IMR-90 (cell line): Measurements from ENCODE around the gene SOX2. TPM values are rescaled to one million over a fixed set of nuclear protein-coding genes. Genes with fewer than 3 reads are reported as not detected.

Experiments
- ATAC-seq: fragments of 200-7000 bp; cut with Tn5 transposase; 2 replicates; pipeline ENCODE4 v1.9.1; 2020; ENCODE audit warnings: low read depth, mild to moderate bottlenecking, moderate library complexity
- BruUV-seq: library from RNA; stranded (reverse); fragments of 400-500 nt; replicated peaks from 2 replicates; lab custom pipeline; 2021; lab: Mats Ljungman, UMichigan
- CTCF ChIA-PET: fragments of 300-600 bp; formaldehyde crosslinking; extraction: SDS; loops from one replicate; lab custom pipeline; 2021; ENCODE audit warnings: antibody characterized with exemption; lab: Yijun Ruan, JAX
- POLR2A ChIA-PET: fragments of 300-600 bp; sonication (Branson Sonifier 250); formaldehyde crosslinking; loops from one replicate; lab custom pipeline; 2022; ENCODE audit warnings: antibody characterized with exemption; ENCODE audit not compliant: unreplicated experiment; lab: Charles Lee
- DNase-seq: peaks from one replicate; pipeline ENCODE4 v3.0.0; 2013
- H2AFZ ChIP-seq: replicated peaks from 2 replicates; pipeline ENCODE3; 2013; ENCODE audit warnings: low read length, mild to moderate bottlenecking; ENCODE audit not compliant: poor library complexity
- H2AK5ac ChIP-seq: 2 replicates; pipeline ENCODE4 v1.6.1; 2013; ENCODE audit warnings: low read depth, low read length, inconsistent platforms
- H2AK9ac ChIP-seq: replicated peaks from 2 replicates; pipeline ENCODE3; 2013; ENCODE audit warnings: mild to moderate bottlenecking, low read depth, low read length, moderate library complexity; ENCODE audit not compliant: poor library complexity
- H2BK120ac ChIP-seq: 2 replicates; pipeline ENCODE4 v1.6.1; 2013; ENCODE audit warnings: low read depth, low read length, inconsistent platforms
- H2BK15ac ChIP-seq: 3 replicates; pipeline ENCODE4 v1.6.1; 2013; ENCODE audit warnings: low read depth, low read length, inconsistent platforms
- H2BK20ac ChIP-seq: 2 replicates; pipeline ENCODE4 v1.6.1; 2013; ENCODE audit warnings: low read depth, mild to moderate bottlenecking, inconsistent platforms, low read length, moderate library complexity
- H2BK5ac ChIP-seq: 2 replicates; pipeline ENCODE4 v1.6.1; 2013; ENCODE audit warnings: mild to moderate bottlenecking, low read depth, low read length, inconsistent platforms; ENCODE audit not compliant: poor library complexity, severe bottlenecking
- H3K14ac ChIP-seq: replicated peaks from 2 replicates; pipeline ENCODE4 v1.6.1; 2013; ENCODE audit warnings: low read depth, low read length, inconsistent platforms
- H3K18ac ChIP-seq: 2 replicates; pipeline ENCODE4 v1.6.1; 2013; ENCODE audit warnings: low read depth, low read length, control low read depth
- H3K23ac ChIP-seq: 2 replicates; pipeline ENCODE4 v1.6.1; 2013; ENCODE audit warnings: low read depth, low read length, inconsistent platforms
- H3K27ac ChIP-seq: 2 replicates; pipeline ENCODE4 v1.5.1; 2013; ENCODE audit warnings: mild to moderate bottlenecking, control low read depth, low read length; ENCODE audit not compliant: insufficient read depth
- H3K27me3 ChIP-seq: 2 replicates; pipeline ENCODE4 v1.6.1; 2013; ENCODE audit warnings: low read length; ENCODE audit not compliant: control insufficient read depth, insufficient read depth
- H3K36me3 ChIP-seq: 2 replicates; pipeline ENCODE4 v1.6.1; 2013; ENCODE audit warnings: low read length, mixed read lengths; ENCODE audit not compliant: control insufficient read depth, insufficient read depth
- H3K4ac ChIP-seq: 2 replicates; pipeline ENCODE4 v1.6.1; 2013; ENCODE audit warnings: low read depth, low read length, inconsistent platforms
- H3K4me1 ChIP-seq: 2 replicates; pipeline ENCODE4 v1.6.1; 2013; ENCODE audit warnings: low read length, mixed read lengths; ENCODE audit not compliant: control insufficient read depth, insufficient read depth
- H3K4me2 ChIP-seq: 2 replicates; pipeline ENCODE4 v1.6.1; 2013; ENCODE audit warnings: low read depth, mild to moderate bottlenecking, control low read depth, low read length, moderate library complexity
- H3K4me3 ChIP-seq: 2 replicates; pipeline ENCODE4 v1.5.1; 2013; ENCODE audit warnings: low read depth, mild to moderate bottlenecking, control low read depth, low read length, moderate library complexity; ENCODE audit not compliant: insufficient read depth
- H3K56ac ChIP-seq: 2 replicates; pipeline ENCODE4 v1.6.1; 2013; ENCODE audit warnings: low read length, inconsistent platforms; ENCODE audit not compliant: insufficient read depth; ENCODE audit errors: extremely low read depth
- H3K79me1 ChIP-seq, 2 experiments: 2 replicates each; pipeline ENCODE4 v1.6.1; 2013; ENCODE audit warnings: low read length in 2 of 2, inconsistent platforms in 1 of 2, low read depth in 1 of 2
- H3K9ac ChIP-seq: 2 replicates; pipeline ENCODE4 v1.6.1; 2013; ENCODE audit warnings: low read depth, low read length, control low read depth
- H3K9me1 ChIP-seq: 2 replicates; pipeline ENCODE4 v1.6.1; 2013; ENCODE audit warnings: low read length, inconsistent platforms; ENCODE audit not compliant: insufficient read depth
- H3K9me3 ChIP-seq: 2 replicates; pipeline ENCODE4 v1.6.1; 2013; ENCODE audit warnings: low read length; ENCODE audit not compliant: control insufficient read depth, insufficient read depth
- H4K20me1 ChIP-seq: 2 replicates; pipeline ENCODE4 v1.6.1; 2013; ENCODE audit warnings: low read length, inconsistent platforms; ENCODE audit not compliant: insufficient read depth
- H4K5ac ChIP-seq: 2 replicates; pipeline ENCODE4 v1.6.1; 2013; ENCODE audit warnings: mild to moderate bottlenecking, low read depth, low read length, control low read depth
- H4K8ac ChIP-seq, 2 experiments: 2 replicates each; pipeline ENCODE4 v1.6.1; 2013; ENCODE audit warnings: low read depth in 2 of 2, low read length in 2 of 2, control low read depth in 1 of 2, inconsistent platforms in 1 of 2
- H4K91ac ChIP-seq: 2 replicates; pipeline ENCODE4 v1.6.1; 2013; ENCODE audit warnings: low read depth, low read length, inconsistent platforms; ENCODE audit not compliant: insufficient read depth
- BHLHE40 ChIP-seq: fragments of 150-350 bp; IDR thresholded peaks from 2 replicates; pipeline ENCODE4 v1.6.1; 2016; ENCODE audit warnings: mild to moderate bottlenecking, low read depth, low read length
- CEBPB ChIP-seq: IDR thresholded peaks from 2 replicates; pipeline ENCODE4 v1.6.1; 2012; ENCODE audit warnings: low read depth, low read length, improper control_type of control experiment
- CHD1 ChIP-seq: IDR thresholded peaks from 2 replicates; pipeline ENCODE4 v1.6.1; 2012; ENCODE audit warnings: low read depth, low read length, improper control_type of control experiment
- FOS ChIP-seq: fragments of 150-350 bp; IDR thresholded peaks from 2 replicates; pipeline ENCODE4 v1.6.1; 2016; ENCODE audit warnings: low read depth, low read length
- RAD21 ChIP-seq: IDR thresholded peaks from 2 replicates; pipeline ENCODE4 v1.6.1; 2012; ENCODE audit warnings: low read length, improper control_type of control experiment
- USF2 ChIP-seq: fragments of 150-350 bp; IDR thresholded peaks from 2 replicates; pipeline ENCODE4 v1.6.1; 2017; ENCODE audit warnings: mild to moderate bottlenecking, antibody characterized with exemption, low read length, low read depth
- WGBS, 2 experiments: methylation state at CpG; one replicate each; pipeline versions ENCODE4 v1.1.5 to v1.1.7; 2013; ENCODE audit warnings: missing lambda C conversion rate in 2 of 2; ENCODE audit not compliant: insufficient read length in 1 of 2; ENCODE audit errors: extremely low coverage in 2 of 2; 5-methylcytosine and 5-hydroxymethylcytosine counted together
- dilution Hi-C: fragments of 300-500 bp; cut with HindIII; formaldehyde crosslinking; loops from one replicate; pipeline ENCODE4 v1.14.3; 2018; ENCODE audit warnings: low sequenced_read_pairs; ENCODE audit not compliant: unreplicated experiment
- in situ Hi-C: fragments of 300-500 bp; cut with MboI; formaldehyde crosslinking; loops from 3 replicates; pipeline ENCODE4 v1.14.3; 2019; ENCODE audit warnings: low sequenced_read_pairs, inconsistent platforms, mixed read lengths
- intact Hi-C: fragments of 100-400 bp; cut with micrococcal nuclease; formaldehyde crosslinking; loops from 2 replicates; pipeline ENCODE4 v1.10.0; 2022
- polyA plus RNA-seq, 3 experiments: library from polyadenylated mRNA; depleted of rRNA; stranded (reverse); fragments of >200 nt; gene quantifications; 2 replicates each; pipeline ENCODE4 v1.2.3, GENCODE V29; 2012; ENCODE audit warnings: low replicate concordance in 1 of 3
- total RNA-seq: library from RNA; depleted of rRNA; stranded (reverse); fragments of >200 nt; gene quantifications from 2 replicates; pipeline ENCODE4 v1.2.3, GENCODE V29; 2012

SOX2 gene
- total and polyA plus RNA-seq, 2 of the 4 experiments (the other 2 are of a cell fraction) = not detected

- Histone ChIP-seq H2BK5ac (no peak overlapping the region), H3K79me1 (no peaks in the 10 kb centered on the region), H3K27me3 (no peaks in the 10 kb centered on the region), H3K4me2 (no peak overlapping the region), H3K4me3 (no peak overlapping the region), H3K36me3 (no peaks in the 10 kb centered on the region), H3K18ac (no peak overlapping the region), H2BK15ac (no peak overlapping the region), H3K56ac (no peak overlapping the region), H4K5ac (no peak overlapping the region), H3K9ac (no peak overlapping the region), H4K8ac (no peak overlapping the region), H2AFZ (no peak overlapping the region), H3K23ac (no peak overlapping the region), H3K4ac (no peak overlapping the region), H2AK5ac (no peak overlapping the region), H3K14ac (no peak overlapping the region), H2BK120ac (no peak overlapping the region), H4K91ac (no peak overlapping the region), H3K4me1 (no peaks in the 10 kb centered on the region), H3K9me1 (no peaks in the 10 kb centered on the region), H2BK20ac (no peak overlapping the region), H4K20me1 (no peaks in the 10 kb centered on the region), H2AK9ac (no peak overlapping the region), H3K9me3 (0 out of 2 replicates have a peak, but pooled peaks cover 2% of the 10 kb centered on the region), H3K27ac (no peak overlapping the region)
- in situ Hi-C loops = no loop called here
- BruUV-seq = no TSS peak
- intact Hi-C loops = no loop called here
- TF ChIP-seq USF2 (no peak), FOS (no peak), CHD1 (no peak), RAD21 (no peak), BHLHE40 (no peak), CEBPB (no peak)
- ChIA-PET CTCF (no interaction called here), POLR2A (no interaction called here)
- no CpG with 5 or more reads among the region's 5 CpGs for WGBS, 2 experiments
- ATAC-seq (no peak), DNase-seq (no peak)
- dilution Hi-C loops = no loop called here
Measured at GRCh38 chr3:181738551-181738950, 26.8 kb downstream of the SOX2 start.
